ENCODE measurements around the gene CDX1.
"Not testable (repeated sequence)": the region's sequence is repeated elsewhere in the genome, so short reads cannot be mapped to it uniquely, and the experiment has no call there.

CDX1 gene

GRCh38 chr5:150233706-150234105 lies 67.1 kb downstream of the CDX1 start:
- DNase-seq (ENCODE audit: low spot score): not testable (repeated sequence)

Data from hepatic stellate cell (primary cell).